ENCODE measurements around the gene HPX. TPM values are rescaled to one million over a fixed set of nuclear protein-coding genes. Genes with fewer than 3 reads are reported as not detected.

HPX gene
- 1 to 10 TPM in 8 of 10 donors, under 1 TPM in 2; 0.87 to 5.4 (median 1.9) TPM for polyA plus RNA-seq (ENCODE audit: insufficient read length in 10 of 10)
- long read RNA-seq, donor 1: 0 reads
- long read RNA-seq, donor 2: 0 reads
- long read RNA-seq, donor 3: 0 reads
- long read RNA-seq, donor 4: 0 reads
- long read RNA-seq, donor 5: 0 reads
- long read RNA-seq, donor 6: 0 reads
- long read RNA-seq, donor 7: 0 reads
- long read RNA-seq, donor 8: 0 reads
- long read RNA-seq, donor 9: 0 reads

- DNase-seq: no peak
These were observed at the start of gene HPX for GRCh38 chr11:6440906-6441358. HPX (minus strand) TSS chr11:6440987; CDS start chr11:6440963, 24 bp downstream.

GRCh38 chr11:6489306-6489705 is 48.5 kb upstream of the HPX start:
- no peak for DNase-seq

- no peak for DNase-seq
These were observed 48.0 kb upstream of the HPX start for GRCh38 chr11:6488821-6489220.

GRCh38 chr11:6488342-6488741 is 47.6 kb upstream of the HPX start:
- DNase-seq: no peak

GRCh38 chr11:6486938-6487337 is 46.2 kb upstream of the HPX start:
- DNase-seq: no peak

- DNase-seq: no peak
These were observed 45.5 kb upstream of the HPX start for GRCh38 chr11:6486256-6486655.

GRCh38 chr11:6485661-6486060 is 44.9 kb upstream of the HPX start:
- no peak for DNase-seq

GRCh38 chr11:6483015-6483414 is 42.2 kb upstream of the HPX start:
- DNase-seq: no peak

GRCh38 chr11:6482441-6482840 is 41.7 kb upstream of the HPX start:
- DNase-seq: no peak

GRCh38 chr11:6481924-6482275 is 41.1 kb upstream of the HPX start:
- DNase-seq: no peak

- DNase-seq: peak; percentile 98 to 99 (median 99)
These were observed 40.5 kb upstream of the HPX start, which contains the start of the genes ARFIP2 and TIMM10B for GRCh38 chr11:6481012-6481923. ARFIP2 (minus strand) TSS chr11:6481331; CDS start chr11:6480421, 910 bp downstream. TIMM10B (plus strand) TSS chr11:6481501; CDS start chr11:6481517, 16 bp downstream.

- DNase-seq: peak in 2 of 3 donors; percentile 29 to 44
These were observed 39.6 kb upstream of the HPX start for GRCh38 chr11:6480299-6480914.

- DNase-seq: no peak
These were observed 35.8 kb upstream of the HPX start for GRCh38 chr11:6476571-6476970.

- no peak for DNase-seq
These were observed 35.1 kb upstream of the HPX start for GRCh38 chr11:6475936-6476335.

GRCh38 chr11:6474806-6475500 is 34.2 kb upstream of the HPX start:
- DNase-seq: no peak

- no peak for DNase-seq
These were observed 33.6 kb upstream of the HPX start for GRCh38 chr11:6474413-6474792.

- DNase-seq: peak; percentile 87 to 93 (median 87)
These were observed 32.9 kb upstream of the HPX start, which contains the start of gene TRIM3 for GRCh38 chr11:6473451-6474412. TRIM3 (minus strand) TSS chr11:6473941; CDS start chr11:6465695, 8,246 bp downstream.

GRCh38 chr11:6472934-6473333 is 32.1 kb upstream of the HPX start:
- no peak for DNase-seq

- no peak for DNase-seq
These were observed 28.8 kb upstream of the HPX start for GRCh38 chr11:6469599-6469998.

- DNase-seq: peak; percentile 71 to 92 (median 84)
These were observed 28.1 kb upstream of the HPX start for GRCh38 chr11:6468712-6469495.

Measured in muscle of back (tissue), 13 donors.